HG03175 (cell line): ENCODE data around the gene FANCB.

ENCODE experiments used
- ATAC-seq: cut with Tn5 transposase; IDR thresholded peaks from one replicate; pipeline ENCODE4 v1.9.1; 2021; ENCODE audit warnings: mild to moderate bottlenecking, moderate library complexity; ENCODE audit not compliant: unreplicated experiment

The FANCB gene

GRCh38 chrX:14837155-14837554 lies 35.7 kb downstream of the FANCB start:
- ATAC-seq, result no peak

- no peak for ATAC-seq
Measured at GRCh38 chrX:14832586-14832985, 40.3 kb downstream of the FANCB start.

- no peak for ATAC-seq
Measured at GRCh38 chrX:14832151-14832550, 40.7 kb downstream of the FANCB start.

GRCh38 chrX:14829643-14830042 lies 43.2 kb downstream of the FANCB start:
- ATAC-seq, result no peak

- no peak for ATAC-seq
Measured at GRCh38 chrX:14826319-14826718, 46.5 kb downstream of the FANCB start.

GRCh38 chrX:14825851-14826250 lies 47.0 kb downstream of the FANCB start:
- no peak for ATAC-seq

GRCh38 chrX:14819769-14820168 lies 53.1 kb downstream of the FANCB start:
- no peak for ATAC-seq

GRCh38 chrX:14817571-14817970 lies 55.3 kb downstream of the FANCB start:
- no peak for ATAC-seq

GRCh38 chrX:14802943-14803710 lies 69.7 kb downstream of the FANCB start:
- ATAC-seq, result no peak

GRCh38 chrX:14801136-14801535 lies 71.7 kb downstream of the FANCB start:
- ATAC-seq, result no peak

GRCh38 chrX:14798805-14799397 lies 74.0 kb downstream of the FANCB start:
- ATAC-seq, result no peak
